DOHH2 (cell line): ENCODE measurements around the gene KCTD1.

Source experiments
- H3F3A ChIP-seq: fragments of 200-600 bp; sonication (generic), shearing (Covaris generic); 2 replicates; pipeline ENCODE4 v1.6.0; 2016; ENCODE audit warnings: antibody characterized with exemption, mild to moderate bottlenecking; ENCODE audit not compliant: control insufficient read depth, insufficient read depth
- H3K27ac ChIP-seq: fragments of 200-600 bp; sonication (generic); 2 replicates; pipeline ENCODE4 v1.5.1; 2014; ENCODE audit warnings: low read depth, mild to moderate bottlenecking, low read length, moderate library complexity
- H3K27me3 ChIP-seq: fragments of 200-600 bp; sonication (generic); 2 replicates; pipeline ENCODE4 v1.6.1; 2014; ENCODE audit warnings: mild to moderate bottlenecking, low read length, mixed read lengths; ENCODE audit not compliant: control insufficient read depth
- H3K36me3 ChIP-seq: fragments of 200-600 bp; sonication (generic); 2 replicates; pipeline ENCODE4 v1.6.1; 2014; ENCODE audit warnings: mild to moderate bottlenecking, low read length, moderate library complexity, mixed read lengths; ENCODE audit not compliant: control insufficient read depth
- H3K4me1 ChIP-seq: fragments of 200-600 bp; sonication (generic); 2 replicates; pipeline ENCODE4 v1.6.1; 2014; ENCODE audit warnings: mild to moderate bottlenecking, low read length, mixed read lengths; ENCODE audit not compliant: control insufficient read depth
- H3K4me2 ChIP-seq: fragments of 200-600 bp; sonication (generic); 2 replicates; pipeline ENCODE4 v1.6.0; 2014; ENCODE audit warnings: mild to moderate bottlenecking, low read length, moderate library complexity
- H3K4me3 ChIP-seq: fragments of 200-600 bp; sonication (generic); 2 replicates; pipeline ENCODE4 v1.5.1; 2014; ENCODE audit warnings: mild to moderate bottlenecking, low read length, mixed read lengths
- H3K79me2 ChIP-seq: fragments of 200-600 bp; sonication (generic); 2 replicates; pipeline ENCODE4 v1.6.1; 2014; ENCODE audit warnings: mild to moderate bottlenecking, low read length, mixed read lengths; ENCODE audit not compliant: control insufficient read depth
- H3K9me2 ChIP-seq: fragments of 200-600 bp; sonication (generic); replicated peaks from 2 replicates; pipeline ENCODE4 v1.6.1; 2014; ENCODE audit warnings: mild to moderate bottlenecking, low read length, mixed read lengths; ENCODE audit not compliant: control insufficient read depth
- H3K9me3 ChIP-seq: fragments of 200-600 bp; sonication (generic); 2 replicates; pipeline ENCODE4 v1.6.1; 2014; ENCODE audit warnings: antibody characterized with exemption, low read length, mixed read lengths; ENCODE audit not compliant: control insufficient read depth, insufficient read depth
- H4K20me1 ChIP-seq: fragments of 200-600 bp; sonication (generic); 2 replicates; pipeline ENCODE4 v1.6.0; 2014; ENCODE audit warnings: low read depth, mild to moderate bottlenecking, antibody characterized with exemption, low read length, moderate library complexity; ENCODE audit not compliant: control insufficient read depth, insufficient read depth
- EZH2phosphoT487 ChIP-seq: fragments of 200-600 bp; sonication (generic); IDR thresholded peaks from 2 replicates; pipeline ENCODE4 v1.6.1; 2017; ENCODE audit warnings: borderline replicate concordance, mild to moderate bottlenecking, antibody characterized with exemption, low read length, moderate library complexity, mixed read lengths
- TF ChIP-seq, protein P1 (sequence below): fragments of 200-600 bp; sonication (generic); IDR thresholded peaks from one replicate; pipeline ENCODE4 v1.5.1; 2014; ENCODE audit warnings: antibody characterized with exemption, mild to moderate bottlenecking, low read depth, low read length; ENCODE audit not compliant: poor library complexity, severe bottlenecking

Gene KCTD1

DNA sequence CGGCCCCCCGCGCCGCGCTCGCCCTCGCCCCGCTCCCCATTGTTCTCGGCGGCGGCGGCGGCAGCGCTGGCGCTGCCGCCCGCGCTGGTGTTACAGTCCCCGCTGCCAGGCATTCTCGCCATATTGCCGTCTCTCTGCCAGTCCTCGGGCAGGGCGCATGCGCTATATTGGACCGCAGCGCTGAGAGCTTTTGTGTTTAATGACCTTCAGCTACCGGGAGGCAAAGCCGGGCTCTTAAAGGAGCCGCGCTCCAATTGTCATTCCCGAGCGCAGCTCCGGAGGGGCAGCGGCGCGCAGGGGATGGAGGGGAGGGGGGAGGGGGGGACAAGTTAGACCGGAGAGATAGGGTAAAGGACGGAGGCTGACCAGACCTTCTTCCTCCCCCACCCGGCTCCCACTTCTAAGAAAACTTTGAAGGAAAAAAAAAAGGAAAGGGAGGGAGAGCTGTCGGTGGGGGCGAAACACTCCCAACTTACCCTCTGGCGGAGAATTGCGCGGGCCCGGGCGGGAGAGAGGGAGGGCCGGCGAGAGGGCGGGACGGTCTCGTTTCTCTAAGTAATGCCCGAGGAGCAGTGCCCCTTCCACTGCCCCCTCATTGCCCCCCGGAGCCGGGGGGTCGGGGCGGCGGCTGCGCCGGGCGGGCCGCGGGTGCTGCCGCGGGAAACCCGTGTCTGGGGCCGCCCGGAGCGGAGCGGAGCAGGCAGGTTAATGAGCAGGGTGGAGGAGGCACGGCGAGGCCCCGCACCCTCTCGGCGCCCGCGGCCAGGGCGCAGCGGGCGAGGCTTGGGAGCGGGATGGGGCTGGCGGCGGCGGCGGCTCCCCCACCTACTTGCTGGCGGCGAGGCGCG, at the start of gene KCTD1:
KCTD1 (minus strand) TSS at position 139 of the 848 bp plus-strand sequence; CDS start at position 122, 17 bp downstream.
- Histone ChIP-seq H3K9me2 (no peaks in the 10 kb centered on the region), H3K27ac (no peak within 1 kb of the TSS), H3K4me2 (peak within 1 kb of the TSS; percentile 85), H3K36me3 (no peaks in the 10 kb centered on the region), H3K9me3 (no peaks in the 10 kb centered on the region), H3K27me3 (peaks cover 47% of the 10 kb centered on the region), H3K4me3 (peak within 1 kb of the TSS; percentile 74), H3F3A (0 out of 2 replicates have a peak, but pooled peaks cover 4% of the 10 kb centered on the region), H3K79me2 (0 out of 2 replicates have a peak, but pooled peaks cover 3% of the 10 kb centered on the region), H4K20me1 (no peaks in the 10 kb centered on the region), H3K4me1 (peaks cover 23% of the 10 kb centered on the region)
- TF ChIP-seq, protein P1, sequence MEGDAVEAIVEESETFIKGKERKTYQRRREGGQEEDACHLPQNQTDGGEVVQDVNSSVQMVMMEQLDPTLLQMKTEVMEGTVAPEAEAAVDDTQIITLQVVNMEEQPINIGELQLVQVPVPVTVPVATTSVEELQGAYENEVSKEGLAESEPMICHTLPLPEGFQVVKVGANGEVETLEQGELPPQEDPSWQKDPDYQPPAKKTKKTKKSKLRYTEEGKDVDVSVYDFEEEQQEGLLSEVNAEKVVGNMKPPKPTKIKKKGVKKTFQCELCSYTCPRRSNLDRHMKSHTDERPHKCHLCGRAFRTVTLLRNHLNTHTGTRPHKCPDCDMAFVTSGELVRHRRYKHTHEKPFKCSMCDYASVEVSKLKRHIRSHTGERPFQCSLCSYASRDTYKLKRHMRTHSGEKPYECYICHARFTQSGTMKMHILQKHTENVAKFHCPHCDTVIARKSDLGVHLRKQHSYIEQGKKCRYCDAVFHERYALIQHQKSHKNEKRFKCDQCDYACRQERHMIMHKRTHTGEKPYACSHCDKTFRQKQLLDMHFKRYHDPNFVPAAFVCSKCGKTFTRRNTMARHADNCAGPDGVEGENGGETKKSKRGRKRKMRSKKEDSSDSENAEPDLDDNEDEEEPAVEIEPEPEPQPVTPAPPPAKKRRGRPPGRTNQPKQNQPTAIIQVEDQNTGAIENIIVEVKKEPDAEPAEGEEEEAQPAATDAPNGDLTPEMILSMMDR, result no peak
- TF ChIP-seq EZH2phosphoT487, result peak; percentile 51; the same call in 1 of the 2 replicates

DNA sequence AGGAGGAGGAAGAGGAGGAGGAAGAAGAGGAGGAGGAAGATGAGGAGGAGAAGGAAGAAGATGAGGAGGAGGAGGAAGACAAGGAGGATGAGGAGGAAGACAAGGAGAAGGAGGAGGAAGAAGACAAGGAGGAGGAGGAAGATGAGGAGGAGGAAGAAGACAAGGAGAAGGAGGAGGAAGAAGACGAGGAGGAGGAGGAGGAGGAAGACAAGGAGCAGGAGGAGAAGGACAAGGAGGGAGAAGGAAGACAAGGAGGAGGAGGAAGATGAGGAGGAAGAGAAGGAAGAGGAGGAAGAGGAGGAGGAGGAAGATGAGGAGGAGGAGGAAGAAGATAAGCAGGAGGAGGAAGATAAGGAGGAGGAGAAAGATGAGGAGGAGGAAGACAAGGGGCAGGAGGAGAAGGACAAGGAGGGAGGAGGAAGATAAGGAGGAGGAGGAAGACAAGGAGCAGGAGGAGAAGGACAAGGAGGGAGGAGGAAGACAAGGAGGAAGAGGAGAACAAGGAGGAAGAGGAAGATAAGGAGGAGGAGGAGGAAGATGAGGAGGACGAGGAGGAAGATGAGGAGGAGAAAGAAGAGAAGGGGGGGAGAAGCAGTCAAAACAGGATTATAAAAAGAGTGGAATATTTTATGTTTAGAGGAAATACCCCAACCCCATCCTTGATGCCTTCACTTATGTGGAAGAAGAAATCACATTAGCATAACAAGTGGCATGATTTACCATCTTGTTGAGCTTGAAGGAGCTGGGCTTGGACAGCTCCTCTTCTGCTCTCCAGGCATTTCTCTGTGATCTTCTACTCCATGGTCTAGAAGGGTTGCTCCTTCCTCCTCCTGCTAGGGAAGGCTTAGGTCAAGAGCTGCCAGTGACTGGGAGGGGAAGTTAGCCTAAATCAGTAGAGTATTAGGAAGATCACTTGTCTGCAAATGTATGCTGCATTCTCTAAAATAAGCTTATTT, 45.3 kb upstream of the KCTD1 start:
- Histone ChIP-seq H3K36me3 (no peaks in the 10 kb centered on the region), H4K20me1 (no peaks in the 10 kb centered on the region), H3K9me2 (no peaks in the 10 kb centered on the region), H3K4me2 (no peak overlapping the region), H3K9me3 (no peaks in the 10 kb centered on the region), H3K27ac (no peak overlapping the region), H3K4me1 (no peaks in the 10 kb centered on the region), H3K27me3 (no peaks in the 10 kb centered on the region), H3K4me3 (no peak overlapping the region), H3F3A (no peaks in the 10 kb centered on the region), H3K79me2 (no peaks in the 10 kb centered on the region)
- no peak for TF ChIP-seq EZH2phosphoT487

DNA sequence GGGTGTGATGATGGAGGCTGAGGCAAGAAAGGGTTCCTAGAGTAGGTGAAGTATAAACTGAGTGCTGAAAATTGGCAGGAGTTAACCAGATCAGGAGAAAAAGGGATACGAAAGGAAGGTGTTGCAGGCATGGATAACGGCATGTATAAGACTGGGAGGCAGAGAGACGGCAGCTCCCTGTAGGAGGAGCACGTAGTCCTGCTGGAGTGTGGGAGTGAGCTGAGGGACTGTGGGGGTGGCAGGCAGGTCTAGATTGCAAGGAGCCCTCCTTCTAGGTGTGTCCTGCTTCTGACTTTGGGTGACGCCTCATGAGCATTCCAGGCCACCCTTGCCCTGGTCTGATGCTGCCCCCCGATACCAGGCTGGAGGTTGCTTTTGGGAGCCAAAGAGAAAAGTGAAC, 36.4 kb upstream of the KCTD1 start:
- no peak overlapping the region for H3K27ac ChIP-seq
- H3K9me2 ChIP-seq, result no peaks in the 10 kb centered on the region
- 0 out of 2 replicates have a peak, but pooled peaks cover 6% of the 10 kb centered on the region for H3K27me3 ChIP-seq
- no peaks in the 10 kb centered on the region for H3K79me2 ChIP-seq
- TF ChIP-seq, protein P1, result no peak
- no peak for TF ChIP-seq EZH2phosphoT487
- H4K20me1 ChIP-seq, result no peaks in the 10 kb centered on the region
- no peak overlapping the region for H3K4me2 ChIP-seq
- no peaks in the 10 kb centered on the region for H3K9me3 ChIP-seq
- no peaks in the 10 kb centered on the region for H3K36me3 ChIP-seq
- H3F3A ChIP-seq, result no peaks in the 10 kb centered on the region
- no peaks in the 10 kb centered on the region for H3K4me1 ChIP-seq
- no peak overlapping the region for H3K4me3 ChIP-seq
